GM23248 (cell line): ENCODE results near the gene CDC27. TPM values are rescaled to one million over a fixed set of nuclear protein-coding genes. Genes with fewer than 3 reads are reported as not detected.
"Not testable (repeated sequence)": the region's sequence is repeated elsewhere in the genome, so short reads cannot be mapped to it uniquely, and the experiment has no call there.

Experiments
- DNase-seq: peaks from one replicate; pipeline ENCODE4 v3.0.0-alpha.2; 2015
- H2AFZ ChIP-seq: fragments of 200-600 bp; sonication (generic); 2 replicates; pipeline ENCODE4 v1.6.1; 2016; ENCODE audit warnings: antibody characterized with exemption
- H3F3A ChIP-seq: fragments of 200-600 bp; sonication (generic); 2 replicates; pipeline ENCODE4 v1.6.1; 2016; ENCODE audit warnings: mild to moderate bottlenecking, antibody characterized with exemption, mixed run types; ENCODE audit not compliant: insufficient read depth
- H3K27ac ChIP-seq: fragments of 200-600 bp; sonication (generic); 2 replicates; pipeline ENCODE4 v1.5.1; 2016; ENCODE audit warnings: mild to moderate bottlenecking
- H3K27me3 ChIP-seq: fragments of 200-600 bp; sonication (generic); replicated peaks from 2 replicates; pipeline ENCODE4 v1.6.1; 2016; ENCODE audit warnings: mild to moderate bottlenecking; ENCODE audit not compliant: insufficient read depth
- H3K36me3 ChIP-seq: fragments of 200-600 bp; sonication (generic); 2 replicates; pipeline ENCODE4 v1.6.1; 2016; ENCODE audit warnings: low read depth, mild to moderate bottlenecking
- H3K4me1 ChIP-seq: fragments of 200-600 bp; sonication (generic); 2 replicates; pipeline ENCODE4 v1.6.1; 2016; ENCODE audit warnings: mild to moderate bottlenecking; ENCODE audit not compliant: insufficient read depth
- H3K4me2 ChIP-seq: fragments of 200-600 bp; sonication (generic); one replicate; pipeline ENCODE4 v1.6.1; 2016; ENCODE audit warnings: mild to moderate bottlenecking; ENCODE audit not compliant: unreplicated experiment
- H3K4me3 ChIP-seq: fragments of 200-600 bp; sonication (generic); 2 replicates; pipeline ENCODE4 v1.5.1; 2016; ENCODE audit warnings: mild to moderate bottlenecking
- H3K79me2 ChIP-seq: fragments of 200-600 bp; sonication (generic); 2 replicates; pipeline ENCODE4 v1.6.1; 2016; ENCODE audit warnings: mild to moderate bottlenecking; ENCODE audit not compliant: insufficient read depth
- H3K9ac ChIP-seq: fragments of 200-600 bp; sonication (generic); 2 replicates; pipeline ENCODE4 v1.6.1; 2016; ENCODE audit warnings: mild to moderate bottlenecking
- H3K9me2 ChIP-seq: fragments of 200-600 bp; sonication (generic); 2 replicates; pipeline ENCODE4 v1.6.1; 2016; ENCODE audit warnings: mixed run types, mild to moderate bottlenecking, moderate library complexity; ENCODE audit not compliant: insufficient read depth
- H3K9me3 ChIP-seq: fragments of 200-600 bp; sonication (generic); one replicate; pipeline ENCODE4 v1.6.1; 2017; ENCODE audit warnings: low read depth
- H4K20me1 ChIP-seq: fragments of 200-600 bp; sonication (generic); 2 replicates; pipeline ENCODE4 v1.6.0; 2016; ENCODE audit not compliant: insufficient read depth
- EZH2 ChIP-seq: fragments of 200-600 bp; sonication (generic); IDR thresholded peaks from 2 replicates; pipeline ENCODE4 v1.6.1; 2018; ENCODE audit warnings: antibody characterized with exemption, mild to moderate bottlenecking; ENCODE audit not compliant: insufficient read depth, poor library complexity, severe bottlenecking
- EZH2phosphoT487 ChIP-seq: fragments of 200-600 bp; sonication (generic); IDR thresholded peaks from 2 replicates; pipeline ENCODE4 v1.6.1; 2018; ENCODE audit warnings: antibody characterized with exemption, moderate library complexity, mild to moderate bottlenecking, low read depth; ENCODE audit not compliant: insufficient read depth
- WGBS, 2 experiments: methylation state at CpG; one replicate each; pipeline ENCODE4 v1.1.6; 2015 to 2017; ENCODE audit warnings: low lambda C conversion rate in 2 of 2, low coverage in 1 of 2; ENCODE audit errors: missing lambda C conversion rate in 2 of 2; 5-methylcytosine and 5-hydroxymethylcytosine counted together
- in situ Hi-C: fragments of 300-500 bp; cut with MboI; formaldehyde crosslinking; loops from 2 replicates; pipeline ENCODE4 v1.15.0; 2020
- polyA plus RNA-seq: library from polyadenylated mRNA; unstranded; fragments of >200 nt; fragmentation: Nextera tagmentation; extraction: Ambion mirVana; gene quantifications from 2 replicates; pipeline ENCODE4 v1.2.1, GENCODE V29; 2016
- total RNA-seq: library from RNA; depleted of rRNA; stranded (reverse); fragments of >200 nt; shearing (Covaris generic); gene quantifications from 2 replicates; pipeline ENCODE4 v1.2.3, GENCODE V29; 2014

Gene CDC27
- total and polyA plus RNA-seq, 2 experiments from 2014 or later = 91.5 to 106 TPM

DNA sequence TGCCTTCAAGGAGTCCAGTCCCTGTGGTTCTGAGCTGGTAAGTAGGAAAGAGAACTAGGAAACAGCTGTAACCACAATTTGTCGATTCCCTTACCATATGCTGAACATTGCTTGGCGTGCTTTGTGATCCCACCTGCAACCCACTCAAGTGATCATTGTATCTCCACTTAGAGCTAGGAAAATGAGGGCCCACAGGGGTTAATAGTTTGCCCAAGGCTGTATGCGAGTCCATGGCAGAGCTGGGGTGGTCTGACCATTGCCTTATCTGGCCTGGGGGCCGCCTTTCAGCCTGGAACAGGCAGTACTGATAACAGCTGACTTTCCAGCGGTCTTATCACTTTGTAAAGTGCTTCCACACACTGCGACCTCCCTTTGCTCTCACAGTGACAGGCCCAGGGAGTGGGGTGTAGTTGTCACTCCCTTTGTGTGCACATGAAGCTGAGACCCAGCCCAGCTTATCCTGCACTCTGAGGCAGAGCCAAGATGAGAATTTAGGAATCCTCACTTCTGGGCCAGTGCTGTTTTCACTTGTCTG is 29.9 kb upstream of the CDC27 start:
- H2AFZ ChIP-seq = no peak overlapping the region
- no peaks in the 10 kb centered on the region for H3K4me1 ChIP-seq
- H4K20me1 ChIP-seq = no peaks in the 10 kb centered on the region
- H3K4me3 ChIP-seq = no peak overlapping the region
- no peak for DNase-seq
- no peaks in the 10 kb centered on the region for H3F3A ChIP-seq
- H3K9me2 ChIP-seq = no peaks in the 10 kb centered on the region
- in situ Hi-C loops = no loop called here
- H3K36me3 ChIP-seq = no peaks in the 10 kb centered on the region
- WGBS, 2 experiments = 85 to 86% methylated on average over 6 of the region's 6 CpGs
- H3K79me2 ChIP-seq = no peaks in the 10 kb centered on the region
- H3K4me2 ChIP-seq = no peak overlapping the region
- H3K27me3 ChIP-seq = no peaks in the 10 kb centered on the region
- TF ChIP-seq EZH2phosphoT487 = no peak
- no peak overlapping the region for H3K9ac ChIP-seq
- H3K27ac ChIP-seq = no peak overlapping the region
- H3K9me3 ChIP-seq = no peaks in the 10 kb centered on the region

DNA sequence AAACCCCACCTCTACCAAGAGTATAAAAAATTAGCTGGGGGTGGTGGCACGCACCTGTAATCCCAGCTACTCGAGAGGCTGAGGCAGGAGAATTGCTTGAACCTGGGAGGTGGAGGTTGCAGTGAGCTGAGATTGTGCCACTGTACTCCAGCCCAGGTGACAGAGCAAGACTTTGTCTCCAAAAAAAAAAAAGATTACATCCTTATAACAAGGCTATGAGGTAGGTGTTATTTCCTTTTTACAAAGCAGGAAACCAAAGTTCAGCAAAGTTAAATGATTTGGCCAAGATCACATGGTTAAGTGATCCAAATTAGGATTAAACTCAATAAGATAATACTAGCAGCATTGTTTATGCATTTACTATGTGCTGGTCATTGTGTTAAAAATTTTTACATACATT is 28.2 kb upstream of the CDC27 start:
- H3K4me2 ChIP-seq, H3K36me3 ChIP-seq, H3K27ac ChIP-seq, H3K9ac ChIP-seq, in situ Hi-C loops, H3K79me2 ChIP-seq, H3K4me1 ChIP-seq, H3K9me3 ChIP-seq, H3K27me3 ChIP-seq, H3K9me2 ChIP-seq, H4K20me1 ChIP-seq, H2AFZ ChIP-seq, DNase-seq, H3K4me3 ChIP-seq, H3F3A ChIP-seq: not testable (repeated sequence)
- 95 to 100% methylated on average over 2 of the region's 2 CpGs for WGBS, 2 experiments

DNA sequence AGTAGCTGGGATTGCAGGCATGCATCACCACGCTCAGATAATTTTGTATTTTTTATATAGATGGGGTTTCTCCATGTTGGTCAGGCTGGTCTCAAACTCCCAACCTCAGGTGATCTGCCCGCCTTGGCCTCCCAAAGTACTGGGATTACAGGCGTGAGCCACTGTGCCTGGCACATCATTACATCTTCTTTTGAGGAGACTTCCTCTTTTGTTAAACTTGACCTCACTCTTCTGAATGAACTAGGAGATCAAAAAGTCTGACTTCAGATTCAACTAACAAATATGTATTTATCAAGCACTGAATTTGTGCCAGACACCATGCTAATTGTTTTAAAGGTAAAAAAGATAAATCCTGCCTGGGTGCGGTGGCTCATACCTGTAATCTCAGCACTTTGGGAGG is 27.7 kb upstream of the CDC27 start:
- H3K4me2 ChIP-seq, DNase-seq, H3K9ac ChIP-seq, H3K9me3 ChIP-seq, H3K4me3 ChIP-seq, H3K9me2 ChIP-seq, H2AFZ ChIP-seq, in situ Hi-C loops, H3F3A ChIP-seq, H4K20me1 ChIP-seq, H3K79me2 ChIP-seq, H3K27me3 ChIP-seq, H3K27ac ChIP-seq, H3K36me3 ChIP-seq, H3K4me1 ChIP-seq: not testable (repeated sequence)
- WGBS, 2 experiments = 84 to 86% methylated on average over 4 of the region's 4 CpGs

DNA sequence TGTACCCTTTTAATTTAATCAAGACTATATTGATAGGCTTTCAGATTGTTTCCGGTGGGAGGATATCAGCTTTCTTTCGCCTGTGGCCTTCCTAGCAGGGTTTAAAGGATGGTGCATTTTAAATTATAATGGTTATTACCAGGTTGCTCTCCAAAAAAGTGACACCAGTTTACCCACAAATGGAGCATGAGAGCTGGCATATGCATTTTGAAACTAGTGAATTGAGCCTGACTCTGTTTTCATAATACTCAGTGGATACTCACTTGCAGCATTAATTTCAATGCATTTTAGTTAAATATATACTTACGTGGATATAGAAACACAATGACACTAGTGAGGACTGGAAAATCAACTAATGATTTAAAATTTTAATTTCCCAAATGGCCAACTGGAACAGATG is 25.8 kb upstream of the CDC27 start:
- no peak overlapping the region for H2AFZ ChIP-seq
- no peaks in the 10 kb centered on the region for H3K27me3 ChIP-seq
- no peaks in the 10 kb centered on the region for H4K20me1 ChIP-seq
- no peak for TF ChIP-seq EZH2phosphoT487
- no peak for TF ChIP-seq EZH2
- no peaks in the 10 kb centered on the region for H3K9me2 ChIP-seq
- no peaks in the 10 kb centered on the region for H3K36me3 ChIP-seq
- WGBS, 2 experiments = 64 to 71% methylated on average over 3 of the region's 3 CpGs
- H3F3A ChIP-seq = no peaks in the 10 kb centered on the region
- H3K4me1 ChIP-seq = no peaks in the 10 kb centered on the region
- H3K9me3 ChIP-seq = no peaks in the 10 kb centered on the region
- H3K79me2 ChIP-seq = no peaks in the 10 kb centered on the region
- in situ Hi-C loops = no loop called here
- no peak overlapping the region for H3K9ac ChIP-seq
- no peak for DNase-seq
- H3K4me2 ChIP-seq = no peak overlapping the region
- H3K4me3 ChIP-seq = no peak overlapping the region
- H3K27ac ChIP-seq = no peak overlapping the region

DNA sequence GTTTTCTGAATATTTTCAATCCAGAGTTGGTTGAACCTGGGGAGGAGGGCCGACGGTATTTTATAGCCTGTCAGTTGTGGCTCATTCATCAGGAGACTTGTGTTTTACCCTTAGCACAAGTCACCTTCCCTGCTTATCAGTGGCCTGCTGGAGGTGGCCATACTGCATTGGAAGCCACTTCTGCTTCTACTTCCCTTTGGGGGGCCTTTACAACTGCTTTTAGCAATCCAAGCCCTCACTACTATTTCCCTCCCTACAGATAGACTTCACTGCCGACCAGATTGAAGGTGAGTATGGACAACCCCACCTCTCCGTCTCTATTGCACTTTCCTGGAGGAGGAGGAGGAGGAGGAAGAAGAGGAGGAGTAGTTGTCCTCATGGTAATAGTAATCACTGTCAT is 24.4 kb upstream of the CDC27 start:
- Histone ChIP-seq H3K36me3 (no peaks in the 10 kb centered on the region), H3K9ac (no peak overlapping the region), H2AFZ (no peak overlapping the region), H3K4me2 (no peak overlapping the region), H3F3A (no peaks in the 10 kb centered on the region), H3K9me3 (no peaks in the 10 kb centered on the region), H3K9me2 (no peaks in the 10 kb centered on the region), H3K27me3 (no peaks in the 10 kb centered on the region), H3K79me2 (no peaks in the 10 kb centered on the region), H3K4me3 (no peak overlapping the region), H3K27ac (no peak overlapping the region), H3K4me1 (no peaks in the 10 kb centered on the region), H4K20me1 (no peaks in the 10 kb centered on the region)
- DNase-seq = no peak
- in situ Hi-C loops = no loop called here
- 49 to 50% methylated on average over 4 of the region's 4 CpGs for WGBS, 2 experiments
- TF ChIP-seq EZH2 (no peak), EZH2phosphoT487 (no peak)
